Stimulated activated CD8-positive, alpha-beta memory T cell treated with anti-CD3 and anti-CD28 coated beads, Interleukin-12 subunit alpha, Interleukin-12 subunit beta, amount 100 ng/mL, for 4 hours (primary cell): Measurements from ENCODE around the gene LRRC56.
"Not testable (repeated sequence)": the region's sequence is repeated elsewhere in the genome, so short reads cannot be mapped to it uniquely, and the experiment has no call there.

Source experiments
- DNase-seq: peaks from one replicate; pipeline ENCODE4 v3.0.0-alpha.2; 2020; ENCODE audit warnings: low read depth

The LRRC56 gene

GRCh38 chr11:559020-559620, 21.8 kb downstream of the LRRC56 start:
- no peak for DNase-seq

- DNase-seq: no peak
Measured at GRCh38 chr11:559712-560304, 22.5 kb downstream of the LRRC56 start.

GRCh38 chr11:560305-561147, 23.2 kb downstream of the LRRC56 start, which contains the start of the genes LMNTD2 and RASSF7:
Gene LMNTD2 (minus strand): TSS chr11:560738. CDS start chr11:560716, 22 bp downstream.
Gene RASSF7 (plus strand): TSS chr11:560970. CDS start chr11:561769, 799 bp downstream.
- peak; percentile 95 for DNase-seq

GRCh38 chr11:561148-562003, 24.0 kb downstream of the LRRC56 start:
- DNase-seq: no peak

GRCh38 chr11:562046-562645, 24.8 kb downstream of the LRRC56 start:
- no peak for DNase-seq

GRCh38 chr11:563066-563811, 25.9 kb downstream of the LRRC56 start:
- no peak for DNase-seq

GRCh38 chr11:563812-564578, 26.7 kb downstream of the LRRC56 start:
- DNase-seq: no peak

GRCh38 chr11:565921-566509, 28.7 kb downstream of the LRRC56 start:
- no peak for DNase-seq

GRCh38 chr11:567011-567628, 29.8 kb downstream of the LRRC56 start:
- DNase-seq: no peak

- DNase-seq: no peak
Measured at GRCh38 chr11:567629-568292, 30.4 kb downstream of the LRRC56 start.

- peak; percentile 87 for DNase-seq
Measured at GRCh38 chr11:568306-569157, 31.2 kb downstream of the LRRC56 start.

- DNase-seq: no peak
Measured at GRCh38 chr11:569158-569885, 32.0 kb downstream of the LRRC56 start.

GRCh38 chr11:571802-572185, 34.5 kb downstream of the LRRC56 start:
- DNase-seq: no peak

GRCh38 chr11:573146-573759, 35.9 kb downstream of the LRRC56 start:
- no peak for DNase-seq

GRCh38 chr11:574031-574570, 36.8 kb downstream of the LRRC56 start:
- DNase-seq: not testable (repeated sequence)

GRCh38 chr11:574632-575312, 37.4 kb downstream of the LRRC56 start:
- no peak for DNase-seq
